Transverse colon (tissue), 4 donors: ENCODE measurements around the gene NADK.

Source experiments
- POLR2A ChIP-seq: fragments of 450-650 bp; IDR thresholded peaks from one replicate; pipeline ENCODE4 v1.6.1; 2016; ENCODE audit warnings: antibody characterized with exemption, mild to moderate bottlenecking, moderate library complexity
- POLR2AphosphoS5 ChIP-seq, 3 donors: sonication (generic); formaldehyde crosslinking; IDR thresholded peaks; one replicate each; pipeline ENCODE4 v1.6.1; 2016; ENCODE audit warnings: antibody characterized with exemption in 3 of 3
- TF ChIP-seq, protein P1 (sequence below), 5 experiments: fragments of 200-600 bp in 3 of 5; fragments of 450-650 bp in 2 of 5; sonication (generic) in 3 of 5; IDR thresholded peaks; 1 replicate in 2 of 5; 2 replicates in 3 of 5; pipeline ENCODE4 v1.5.1; 2016 to 2017; ENCODE audit warnings: antibody characterized with exemption in 5 of 5, inconsistent platforms in 3 of 5, mild to moderate bottlenecking in 2 of 5, moderate library complexity in 1 of 5

DNA sequence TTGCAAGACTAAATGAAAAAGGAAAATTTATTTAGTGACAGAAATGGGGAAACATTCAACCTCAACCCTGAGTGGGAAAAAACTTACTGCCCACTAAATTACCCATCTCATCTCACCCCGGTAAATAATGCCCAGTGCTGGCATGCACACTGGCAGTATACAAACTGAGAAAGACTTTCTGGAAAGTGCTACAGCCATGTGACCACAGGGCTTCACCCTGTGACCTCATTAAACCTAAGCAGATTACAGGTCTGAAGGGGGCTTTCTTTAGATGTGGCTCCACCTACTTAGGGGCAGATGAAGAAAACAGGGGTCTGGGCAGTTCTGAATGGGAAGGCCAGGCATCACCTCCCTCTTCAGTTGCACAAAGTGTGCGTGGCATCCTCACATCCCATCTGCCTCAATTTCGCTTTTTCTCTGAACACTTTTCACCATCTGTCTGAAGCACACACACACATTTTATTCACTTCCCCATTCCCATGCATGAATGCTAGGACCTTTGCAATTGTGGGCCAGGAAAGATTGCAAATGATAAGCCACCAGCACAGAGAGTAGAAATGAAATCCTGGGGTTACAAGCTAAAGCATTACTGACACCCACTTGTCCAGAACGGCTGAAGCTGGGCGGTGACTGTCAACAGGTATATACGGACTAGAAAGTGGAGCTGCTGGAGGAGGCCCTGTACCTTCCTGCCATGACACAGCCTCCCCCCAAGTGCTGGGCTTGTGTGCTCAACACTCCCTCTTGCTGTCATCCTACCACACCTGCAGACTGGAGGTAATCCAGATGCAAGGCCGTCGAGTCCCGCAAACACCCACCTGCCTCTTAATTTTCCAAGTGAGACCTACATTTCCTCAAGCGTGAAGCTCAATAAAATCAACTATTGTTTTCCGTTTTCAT lies 2.7 kb downstream of the NADK start:
- TF ChIP-seq, protein P1, sequence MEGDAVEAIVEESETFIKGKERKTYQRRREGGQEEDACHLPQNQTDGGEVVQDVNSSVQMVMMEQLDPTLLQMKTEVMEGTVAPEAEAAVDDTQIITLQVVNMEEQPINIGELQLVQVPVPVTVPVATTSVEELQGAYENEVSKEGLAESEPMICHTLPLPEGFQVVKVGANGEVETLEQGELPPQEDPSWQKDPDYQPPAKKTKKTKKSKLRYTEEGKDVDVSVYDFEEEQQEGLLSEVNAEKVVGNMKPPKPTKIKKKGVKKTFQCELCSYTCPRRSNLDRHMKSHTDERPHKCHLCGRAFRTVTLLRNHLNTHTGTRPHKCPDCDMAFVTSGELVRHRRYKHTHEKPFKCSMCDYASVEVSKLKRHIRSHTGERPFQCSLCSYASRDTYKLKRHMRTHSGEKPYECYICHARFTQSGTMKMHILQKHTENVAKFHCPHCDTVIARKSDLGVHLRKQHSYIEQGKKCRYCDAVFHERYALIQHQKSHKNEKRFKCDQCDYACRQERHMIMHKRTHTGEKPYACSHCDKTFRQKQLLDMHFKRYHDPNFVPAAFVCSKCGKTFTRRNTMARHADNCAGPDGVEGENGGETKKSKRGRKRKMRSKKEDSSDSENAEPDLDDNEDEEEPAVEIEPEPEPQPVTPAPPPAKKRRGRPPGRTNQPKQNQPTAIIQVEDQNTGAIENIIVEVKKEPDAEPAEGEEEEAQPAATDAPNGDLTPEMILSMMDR (IDR thresholded peaks at IDR 0.05): no peak
- TF ChIP-seq POLR2A: no peak
- no peak for TF ChIP-seq POLR2AphosphoS5 (IDR thresholded peaks at IDR 0.05)
